ENCODE measurements around the gene DRC3.
"Not testable (repeated sequence)": the region's sequence is repeated elsewhere in the genome, so short reads cannot be mapped to it uniquely, and the experiment has no call there.

DRC3 gene

DNA sequence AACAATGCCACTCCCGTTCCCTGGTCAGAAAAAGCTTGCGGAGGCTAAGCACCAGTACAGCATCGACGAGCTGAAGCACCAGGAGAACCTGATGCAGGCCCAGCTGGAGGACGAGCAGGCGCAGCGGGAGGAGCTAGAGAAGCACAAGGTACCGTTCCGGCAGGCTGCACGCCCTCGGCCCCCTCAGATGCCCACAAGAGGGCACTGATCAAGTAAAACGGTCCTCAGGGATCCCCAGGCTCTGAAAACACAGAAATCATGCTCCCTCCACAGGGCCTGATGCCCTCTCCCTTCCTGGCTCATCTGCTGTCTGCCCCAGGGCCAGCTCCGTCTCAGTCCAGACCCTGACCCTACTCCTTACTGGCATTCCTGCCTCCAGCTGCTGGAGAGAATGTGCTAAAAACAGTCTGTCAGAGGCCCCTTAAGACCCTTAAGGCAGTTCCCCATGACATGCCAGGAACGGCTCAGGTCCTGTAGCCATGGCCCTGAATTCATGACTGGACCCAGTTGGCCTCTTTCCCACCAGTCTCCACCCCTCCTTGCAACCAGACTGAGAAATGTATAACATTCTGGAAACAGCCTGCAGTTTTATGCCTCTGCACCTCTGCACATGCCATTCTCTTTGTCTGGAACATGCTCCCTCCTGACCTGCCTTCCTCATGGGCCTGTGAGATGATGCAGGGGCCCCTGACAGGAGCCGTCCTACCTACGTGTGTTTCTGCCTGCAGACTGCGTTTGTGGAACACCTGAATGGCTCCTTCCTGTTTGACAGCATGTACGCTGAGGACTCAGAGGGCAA, 21.8 kb downstream of the DRC3 start:
- DNase-seq = peak; percentile 30

DNA sequence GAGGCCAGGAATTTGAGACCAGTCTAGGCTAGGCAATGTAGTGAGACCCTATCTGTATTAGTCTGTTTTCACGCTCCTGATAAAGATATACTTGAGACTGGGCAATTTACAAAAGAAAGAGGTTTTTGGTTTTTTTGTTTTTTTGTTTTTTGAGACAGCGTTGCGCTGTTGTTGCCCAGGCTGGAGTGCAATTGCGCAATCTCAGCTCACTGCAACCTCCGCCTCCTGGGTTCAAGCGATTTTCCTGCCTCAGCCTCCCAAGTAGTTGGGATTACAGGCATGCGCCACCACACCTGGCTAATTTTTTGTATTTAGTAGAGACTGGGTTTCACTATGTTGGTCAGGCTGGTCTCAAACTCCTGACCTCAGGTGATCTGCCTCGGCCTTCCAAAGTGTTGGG, 23.2 kb downstream of the DRC3 start:
- not testable (repeated sequence) for DNase-seq

DNA sequence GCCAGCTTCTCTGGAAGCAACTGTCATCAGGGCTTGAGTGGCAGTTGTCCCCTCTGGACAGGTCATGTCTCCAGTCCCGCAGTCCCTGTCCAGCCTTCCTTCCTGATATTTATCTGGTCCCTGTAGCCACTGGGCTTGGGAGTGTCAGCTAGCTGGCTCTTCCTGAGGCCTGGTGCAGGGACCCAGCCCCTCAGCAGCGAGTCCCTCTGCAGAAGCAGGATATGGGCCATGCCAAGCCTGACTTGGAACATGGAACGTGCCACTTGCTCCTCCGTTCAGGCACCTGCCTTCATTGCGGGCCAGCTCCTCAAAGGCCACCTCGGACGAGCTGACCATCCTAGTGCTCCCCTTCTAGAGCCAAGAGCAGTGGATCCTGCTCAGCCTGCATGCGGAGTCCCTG, 26.3 kb downstream of the DRC3 start:
- no peak for DNase-seq

DNA sequence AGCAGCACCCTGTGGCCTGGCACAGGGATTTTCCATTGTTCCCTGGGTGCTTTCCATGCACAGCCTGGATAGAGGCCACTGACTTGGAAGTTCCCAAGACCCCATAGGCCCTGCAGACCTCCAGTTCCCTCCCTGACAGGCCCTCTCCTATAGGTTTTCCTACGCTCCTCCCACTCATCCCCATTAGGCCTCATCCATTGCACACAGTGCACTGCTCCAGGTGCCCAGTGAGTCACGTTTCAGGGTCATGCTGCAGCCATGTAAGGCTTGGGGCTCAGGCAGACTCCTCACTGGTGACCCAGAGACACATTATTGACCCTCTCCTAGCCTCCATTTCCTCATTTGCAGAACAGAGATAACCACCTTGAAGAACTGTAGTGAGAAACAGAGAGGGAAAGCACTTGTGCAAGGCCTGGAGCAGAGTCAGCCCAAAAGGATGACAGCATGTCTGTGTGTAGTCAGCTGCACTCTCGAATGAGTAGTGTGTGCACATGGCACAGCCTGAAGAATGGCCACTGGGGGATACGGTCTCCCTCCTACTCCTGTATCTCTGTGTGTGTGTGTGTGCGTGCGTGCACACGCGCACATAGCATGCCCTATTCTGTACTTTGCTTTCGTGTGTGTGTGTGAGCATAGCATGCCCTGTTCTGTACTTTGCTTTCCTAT, 26.8 kb downstream of the DRC3 start:
- no peak for DNase-seq

DNA sequence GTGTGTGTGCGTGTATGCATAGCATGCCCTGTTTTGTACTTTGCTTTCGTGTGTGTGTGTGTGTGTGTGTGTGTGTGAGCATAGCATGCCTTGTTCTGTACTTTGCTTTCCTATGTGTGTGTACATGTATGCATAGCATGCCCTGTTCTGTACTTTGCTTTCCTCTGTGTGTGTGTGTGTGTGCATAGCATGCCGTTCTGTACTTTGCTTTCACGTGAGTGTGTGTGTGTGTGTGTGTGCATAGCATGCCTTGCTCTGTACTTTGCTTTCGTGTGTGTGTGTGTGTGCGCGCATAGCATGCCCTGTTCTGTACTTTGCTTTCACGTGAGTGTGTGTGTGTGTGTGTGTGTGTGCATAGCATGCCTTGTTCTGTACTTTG, 27.4 kb downstream of the DRC3 start:
- DNase-seq = no peak

DNA sequence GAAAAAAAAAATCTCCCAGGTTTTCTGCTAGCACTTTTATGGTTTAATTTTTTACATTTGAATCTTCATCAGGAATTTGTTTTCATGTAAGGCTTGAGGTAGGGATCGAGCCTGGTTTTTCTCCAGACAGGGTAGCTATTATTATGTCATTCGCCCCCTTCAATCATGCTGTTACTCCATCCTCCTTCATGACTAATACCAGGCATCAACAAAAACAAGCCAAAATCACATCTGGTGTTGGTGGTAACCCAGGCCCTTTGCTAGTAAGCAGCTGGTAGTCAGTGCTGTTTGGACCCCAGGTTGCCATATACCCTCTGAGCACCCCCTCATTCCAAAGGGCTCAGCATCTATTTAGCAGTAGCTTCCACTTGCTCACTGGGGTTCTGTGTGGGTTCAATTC, 29.5 kb downstream of the DRC3 start:
- no peak for DNase-seq

DNA sequence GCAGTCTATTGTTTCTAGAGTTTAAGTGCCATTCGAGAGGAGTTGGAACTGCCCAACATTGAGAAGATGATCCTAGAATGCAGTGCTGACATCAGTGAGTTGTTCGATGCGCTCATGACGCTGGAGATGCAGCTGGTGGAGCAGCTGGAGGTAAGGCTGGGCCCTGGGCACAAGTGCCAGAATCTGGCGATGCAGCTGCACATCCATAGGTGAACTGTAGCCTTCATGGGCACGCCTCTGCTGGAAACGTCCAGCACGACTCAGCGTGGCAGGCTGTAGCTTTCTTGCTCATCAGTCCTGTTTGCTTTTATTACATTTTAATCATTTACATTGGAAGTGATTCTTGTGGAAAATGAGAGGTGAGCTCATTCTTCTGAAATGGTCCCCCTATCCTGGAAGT, 31.7 kb downstream of the DRC3 start:
- no peak for DNase-seq

DNA sequence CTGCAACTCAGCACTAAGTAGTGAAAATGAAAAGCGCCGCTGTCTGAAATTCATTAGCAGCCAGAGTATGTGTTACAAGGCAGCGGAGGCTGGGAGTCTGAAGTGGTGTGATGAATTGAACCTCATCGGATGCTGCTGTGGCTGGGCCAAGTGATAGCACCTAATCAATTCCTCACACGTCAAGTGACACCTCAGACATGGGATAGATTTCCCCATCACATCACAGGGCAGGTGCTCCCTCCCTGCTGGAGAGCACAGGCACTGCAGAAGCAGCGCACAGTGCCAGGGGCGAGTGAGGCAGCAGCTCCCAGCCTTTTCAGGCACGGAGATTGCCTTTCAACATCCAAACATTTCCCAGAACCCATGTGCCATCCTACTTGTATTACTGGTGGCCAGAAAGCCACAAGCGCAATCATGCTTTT, 32.2 kb downstream of the DRC3 start:
- DNase-seq = no peak

DNA sequence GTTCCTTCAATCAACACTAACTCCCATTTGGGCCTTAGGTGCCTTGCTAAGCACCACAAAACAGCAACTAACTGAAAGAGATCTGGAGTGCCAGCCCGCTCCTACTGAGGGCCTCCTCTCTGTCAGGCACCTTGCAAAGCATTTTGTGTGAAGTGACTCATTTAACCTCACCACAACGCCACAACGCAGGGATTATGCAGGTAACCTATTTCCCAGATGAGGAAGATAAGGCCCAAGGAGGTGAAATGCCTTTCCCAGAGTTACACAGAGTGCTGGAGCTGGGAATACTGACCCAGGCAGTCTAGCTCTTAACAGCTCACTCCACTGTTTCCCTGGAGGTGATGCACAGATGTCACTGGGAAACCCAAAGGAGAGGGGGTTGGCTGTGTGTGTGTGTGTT, 32.8 kb downstream of the DRC3 start:
- DNase-seq = no peak

DNA sequence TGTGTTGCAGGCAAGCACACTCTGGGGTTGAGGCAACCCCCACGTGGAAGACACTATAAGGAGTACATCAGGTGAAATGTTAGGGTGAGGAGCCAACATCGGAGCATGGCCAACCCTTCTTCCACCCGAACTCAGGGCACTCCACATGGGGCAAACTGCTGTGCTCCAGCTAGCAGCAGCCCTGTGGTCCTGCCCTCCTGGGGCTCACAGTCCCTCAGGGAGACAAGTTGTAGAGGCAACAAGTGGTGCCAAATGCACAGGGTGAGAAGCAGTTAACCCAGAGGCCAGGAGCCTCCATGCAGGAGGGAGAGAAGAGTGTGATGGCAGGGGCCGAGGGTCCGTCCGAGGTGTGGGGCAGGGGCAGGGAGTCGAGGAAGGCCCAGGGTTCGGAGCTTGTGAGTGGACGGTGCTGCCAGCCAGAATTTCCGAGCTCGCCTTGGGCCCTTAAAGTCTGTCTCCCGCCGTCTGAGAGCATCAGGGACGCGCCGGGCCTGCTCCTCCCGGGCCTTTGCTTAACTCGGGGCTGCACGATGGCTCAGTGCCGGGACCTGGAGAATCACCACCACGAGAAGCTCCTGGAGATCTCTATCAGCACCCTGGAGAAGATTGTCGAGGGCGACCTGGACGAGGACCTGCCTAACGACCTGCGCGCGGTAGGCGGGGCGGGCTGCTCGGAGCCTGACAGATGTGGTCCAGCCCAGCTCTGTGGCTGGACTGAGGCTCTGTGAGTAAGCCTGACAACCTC, 34.0 kb downstream of the DRC3 start:
- no peak for DNase-seq

DNA sequence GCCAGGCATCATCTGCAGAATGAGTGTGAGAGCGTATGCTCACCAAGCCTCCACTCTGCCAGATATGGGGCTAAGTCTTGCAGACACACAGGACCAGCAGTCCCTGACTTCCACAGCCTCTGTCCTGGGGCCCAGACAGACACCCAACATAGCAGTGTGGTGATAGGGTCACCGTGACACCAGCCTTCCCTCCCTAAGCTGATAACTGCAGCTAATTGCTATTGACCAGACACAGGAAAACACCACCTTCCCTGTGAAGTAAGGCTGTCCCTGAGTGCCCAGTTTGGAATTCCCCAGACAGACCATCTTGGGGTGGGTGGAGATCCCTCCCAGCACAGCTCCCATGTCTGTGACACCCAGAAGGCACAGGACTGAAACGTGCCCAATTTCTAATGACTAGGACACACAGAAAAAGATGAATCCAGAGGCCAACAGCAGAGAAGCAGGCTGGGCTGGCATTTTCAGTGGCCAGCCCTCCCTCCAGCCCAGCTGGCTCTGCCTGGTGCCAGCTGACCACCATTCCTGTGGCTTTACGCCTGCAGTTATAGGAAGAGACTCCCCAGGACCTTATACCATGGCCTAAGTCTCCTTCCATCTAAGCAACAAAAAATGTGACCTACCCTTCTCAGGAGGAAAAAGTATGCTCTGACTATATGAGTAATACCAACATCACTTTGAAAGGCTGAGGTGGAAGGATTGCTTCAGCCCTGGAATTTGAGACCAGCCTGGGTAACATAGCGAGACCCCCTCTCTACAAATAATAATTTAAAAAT, 36.0 kb downstream of the DRC3 start:
- peak; percentile 74 for DNase-seq

DNA sequence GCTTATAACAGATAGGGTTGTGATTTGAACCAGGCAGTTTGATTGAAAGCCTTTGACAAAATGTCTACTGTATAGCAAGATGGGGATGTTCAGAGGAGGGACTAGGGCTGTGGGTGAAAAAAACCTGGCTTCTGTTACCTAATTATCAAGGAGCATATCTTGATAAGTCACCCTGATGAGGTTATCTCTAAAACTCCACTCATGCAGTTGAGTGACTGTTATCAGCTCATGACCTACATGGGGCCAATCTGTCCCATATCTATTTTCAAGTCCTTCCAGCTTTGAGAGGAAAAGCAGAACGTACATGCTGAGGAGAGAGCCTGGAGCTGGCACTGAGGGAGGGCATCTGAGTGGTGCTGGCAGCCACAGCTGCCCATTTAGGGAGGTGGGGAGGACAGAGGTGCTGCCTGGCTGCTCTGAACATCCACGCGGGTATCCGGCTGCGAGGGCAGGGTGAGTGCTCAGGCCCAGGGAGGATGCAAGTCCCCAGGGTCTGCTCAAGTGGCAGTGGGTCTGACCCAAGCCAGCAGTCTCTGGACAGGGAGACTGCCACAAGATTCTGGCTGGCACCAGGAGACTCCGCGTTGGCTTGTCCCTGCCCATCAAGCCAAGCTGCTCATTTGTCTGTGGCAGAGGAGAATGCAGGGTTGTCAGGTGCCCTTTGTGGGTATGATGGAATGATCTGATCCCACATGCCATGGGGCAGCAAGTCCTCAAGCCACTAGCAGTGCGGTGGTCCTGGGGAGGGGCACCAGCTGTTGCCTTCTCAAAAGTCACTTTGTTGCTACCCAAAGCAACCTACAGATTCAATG, 37.2 kb downstream of the DRC3 start:
- DNase-seq = no peak

DNA sequence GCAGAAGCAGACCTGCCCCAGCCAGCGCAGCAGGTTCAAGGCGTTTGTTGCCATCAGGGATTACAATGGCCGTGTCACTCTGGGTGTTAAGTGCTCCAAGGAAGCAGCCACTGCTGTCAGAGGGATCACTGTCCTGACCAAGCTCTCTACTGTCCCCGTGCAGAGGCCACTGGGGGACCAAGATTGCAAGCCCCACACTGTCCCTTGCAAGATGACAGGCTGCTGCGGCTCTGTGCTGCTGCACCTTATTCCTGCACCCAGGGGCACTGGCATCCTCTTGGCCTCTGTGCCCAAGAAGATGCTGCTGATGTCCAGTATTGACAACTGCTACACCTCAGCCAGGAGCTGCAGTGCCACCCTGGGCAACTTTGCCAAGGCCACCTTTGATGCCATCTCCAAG, 38.6 kb downstream of the DRC3 start:
- DNase-seq = no peak

DNA sequence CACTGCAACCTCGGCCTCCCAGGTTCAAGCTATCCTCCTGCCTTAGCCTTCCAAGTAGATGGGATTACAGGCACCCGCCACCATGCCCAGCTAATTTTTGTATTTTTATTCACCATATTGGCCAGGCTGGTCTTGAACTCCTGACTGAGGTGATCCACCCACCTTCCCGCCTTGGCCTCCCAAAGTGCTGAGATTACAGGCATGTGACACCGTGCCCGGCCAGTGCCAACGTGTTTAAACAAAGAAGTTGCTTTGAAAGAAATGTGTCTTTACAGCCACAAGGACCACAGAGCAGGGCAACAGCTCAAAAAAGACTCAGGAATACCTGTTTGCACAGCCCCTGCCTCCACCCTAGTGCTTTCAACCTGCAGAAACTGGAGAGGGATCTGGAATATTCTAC, 41.3 kb downstream of the DRC3 start:
- DNase-seq = no peak

DNA sequence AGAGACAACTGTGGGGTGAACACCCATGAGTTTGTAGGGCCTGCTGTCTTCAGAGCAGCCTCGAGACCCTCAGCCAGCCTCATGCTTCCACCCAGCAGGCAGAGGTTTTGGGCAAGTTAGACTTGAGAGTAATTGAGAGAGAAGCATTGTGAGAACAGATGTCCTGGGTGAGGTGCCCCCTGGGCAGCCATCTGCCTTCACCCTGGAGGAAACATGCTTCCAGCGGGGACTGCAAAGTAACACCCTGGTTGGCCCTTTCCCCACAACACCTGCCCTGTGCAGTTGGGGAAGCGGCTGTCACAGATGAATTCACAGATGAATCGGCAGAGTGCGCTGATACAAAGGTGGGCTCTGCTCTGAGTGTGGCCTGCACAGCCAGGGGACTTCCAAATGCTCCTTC, 42.9 kb downstream of the DRC3 start:
- DNase-seq = no peak

DNA sequence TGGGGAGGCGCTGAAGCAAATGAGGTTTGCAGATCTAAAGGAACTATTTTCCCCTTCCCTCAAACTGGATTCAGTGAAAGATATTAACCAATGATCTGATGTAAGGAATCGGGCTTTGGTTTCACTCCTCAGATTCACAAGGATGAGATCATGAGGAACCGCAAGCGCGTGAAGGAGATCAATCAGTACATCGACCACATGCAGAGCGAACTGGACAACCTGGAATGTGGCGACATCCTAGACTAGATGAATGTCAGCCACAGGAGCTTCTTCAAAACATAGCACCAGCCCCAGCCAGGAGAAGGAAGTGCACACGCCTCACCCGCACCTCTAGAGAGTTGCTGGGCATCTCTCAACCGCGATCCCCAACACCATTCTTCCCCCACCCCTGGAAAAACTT, 43.8 kb downstream of the DRC3 start:
- no peak for DNase-seq

DNA sequence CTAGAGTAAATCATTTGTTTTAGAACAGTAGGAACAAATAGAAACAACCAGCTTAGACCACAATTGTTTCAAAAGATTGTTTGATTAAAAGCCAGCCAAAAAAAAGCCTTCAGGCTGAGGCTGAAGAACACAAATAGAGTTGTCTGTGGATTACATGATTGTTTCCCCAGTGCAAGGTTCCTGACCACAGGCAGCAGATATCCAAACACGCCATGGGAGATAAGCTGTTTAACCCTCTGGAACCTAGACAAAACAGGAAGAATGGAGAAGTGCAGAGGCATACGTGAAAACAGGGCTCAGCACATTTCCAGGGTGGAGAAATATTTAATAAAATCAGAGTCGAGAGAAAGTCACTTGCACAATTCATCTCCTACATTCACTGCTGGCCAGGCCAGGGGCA, 45.3 kb downstream of the DRC3 start:
- peak; percentile 22 for DNase-seq

DNA sequence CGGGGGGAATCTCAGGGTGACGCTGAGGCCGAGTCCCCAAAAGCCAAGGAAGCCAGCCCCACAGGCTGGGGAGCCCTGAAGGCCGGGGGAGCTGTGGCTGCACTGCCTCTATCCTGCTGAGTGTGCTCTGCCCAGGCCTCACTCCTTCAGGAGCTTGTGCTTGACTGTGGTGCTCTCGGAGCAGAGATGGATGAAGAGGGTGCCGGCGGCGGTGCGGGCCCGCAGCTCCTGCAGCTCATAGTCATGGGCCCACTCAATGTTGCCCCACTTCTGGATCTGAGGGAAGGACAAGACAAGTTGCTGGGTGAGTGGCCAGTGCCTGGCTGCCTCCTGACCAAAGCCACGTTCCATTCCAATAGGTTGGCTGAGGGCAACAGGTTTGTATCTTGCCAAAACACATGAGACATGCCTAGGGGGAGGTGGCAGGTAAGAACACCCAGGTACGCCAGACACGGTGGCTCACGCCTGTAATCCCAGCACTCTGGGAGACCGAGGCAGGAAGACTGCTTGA, 45.8 kb downstream of the DRC3 start:
- no peak for DNase-seq

DNA sequence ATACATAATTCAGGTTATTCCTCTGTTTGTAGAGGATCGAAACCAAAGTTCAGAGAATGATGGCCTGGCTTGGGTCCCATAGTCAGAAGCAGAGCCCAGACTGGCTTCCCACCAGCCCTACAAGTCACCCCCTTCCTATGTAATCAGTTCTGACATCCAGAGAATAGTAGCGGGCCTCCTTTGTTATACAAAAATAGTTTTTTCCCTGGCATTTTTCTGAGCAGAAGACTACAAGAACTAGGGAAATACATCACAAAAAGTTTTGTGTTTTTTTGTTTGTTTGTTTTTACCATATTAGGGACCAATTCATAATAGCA, 47.1 kb downstream of the DRC3 start:
- no peak for DNase-seq

DNA sequence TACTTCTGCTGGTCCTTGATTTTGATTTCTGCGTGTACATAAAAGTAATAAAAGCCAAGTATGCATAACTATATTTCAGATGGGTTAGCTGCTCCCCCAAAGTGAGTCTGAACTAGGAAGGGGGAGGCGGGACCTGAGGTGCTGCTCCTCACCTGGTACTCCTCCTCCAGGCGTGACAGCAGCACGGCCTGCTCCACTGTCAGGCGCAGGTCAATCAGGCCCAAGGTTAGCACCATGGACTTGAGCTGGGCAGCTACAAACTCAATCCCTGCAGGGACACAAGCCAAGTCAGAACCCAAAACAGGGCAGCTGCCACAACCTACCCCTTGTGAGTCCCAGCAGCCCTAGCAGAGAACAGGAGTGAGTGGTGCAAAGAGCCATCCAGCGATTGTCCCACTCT, 48.3 kb downstream of the DRC3 start:
- DNase-seq = no peak

DNA sequence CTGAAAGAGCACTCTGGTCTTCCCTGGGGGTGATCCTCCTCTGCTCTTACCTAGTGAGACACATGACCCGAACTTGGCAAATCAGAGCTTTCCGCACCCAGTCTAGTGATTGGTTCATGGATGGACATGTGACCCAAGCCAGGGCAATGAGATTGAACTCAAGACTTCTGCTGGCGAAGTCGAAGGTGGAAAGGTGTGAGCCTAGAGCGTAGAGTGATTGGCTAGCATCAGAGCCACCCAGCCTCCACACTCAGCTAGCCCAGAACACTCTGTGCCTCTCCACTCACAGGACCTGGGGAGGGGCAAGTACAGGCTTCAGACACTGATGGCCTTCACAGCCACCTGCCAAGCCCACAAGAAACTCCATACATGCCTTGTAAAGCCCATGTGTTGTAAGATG, 48.7 kb downstream of the DRC3 start:
- DNase-seq = no peak
